ENCODE measurements around the gene GPR183.

DNA sequence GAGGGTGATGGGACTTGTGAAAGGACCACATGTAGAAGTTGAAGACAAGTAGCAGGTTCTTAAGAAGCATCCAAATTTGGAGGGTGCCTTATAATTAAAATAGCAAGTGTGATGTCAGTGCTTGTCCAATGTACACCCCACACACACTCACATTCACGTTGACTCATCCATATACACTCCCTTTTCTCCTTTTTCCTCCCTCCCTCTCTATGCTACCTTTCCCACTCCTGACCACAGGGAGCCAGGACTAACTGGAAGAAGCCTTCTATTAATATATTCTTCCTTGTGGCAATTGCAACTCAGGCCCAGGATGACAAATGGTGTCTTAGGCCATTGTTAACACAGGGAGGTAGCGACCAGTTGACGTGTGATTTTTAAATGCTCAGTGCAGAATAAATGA lies 16.3 kb upstream of the GPR183 start:
- TF ChIP-seq YY1 (IDR thresholded peaks at IDR 0.05; ENCODE audit: low read depth): no peak
- TF ChIP-seq, protein P1, sequence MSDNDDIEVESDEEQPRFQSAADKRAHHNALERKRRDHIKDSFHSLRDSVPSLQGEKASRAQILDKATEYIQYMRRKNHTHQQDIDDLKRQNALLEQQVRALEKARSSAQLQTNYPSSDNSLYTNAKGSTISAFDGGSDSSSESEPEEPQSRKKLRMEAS (IDR thresholded peaks at IDR 0.05): no peak
- TF ChIP-seq CREB1 (IDR thresholded peaks at IDR 0.05; ENCODE audit: low read depth): no peak
- no peak for TF ChIP-seq TAF1 (IDR thresholded peaks at IDR 0.05; ENCODE audit: low read depth)
- TF ChIP-seq, protein P2, sequence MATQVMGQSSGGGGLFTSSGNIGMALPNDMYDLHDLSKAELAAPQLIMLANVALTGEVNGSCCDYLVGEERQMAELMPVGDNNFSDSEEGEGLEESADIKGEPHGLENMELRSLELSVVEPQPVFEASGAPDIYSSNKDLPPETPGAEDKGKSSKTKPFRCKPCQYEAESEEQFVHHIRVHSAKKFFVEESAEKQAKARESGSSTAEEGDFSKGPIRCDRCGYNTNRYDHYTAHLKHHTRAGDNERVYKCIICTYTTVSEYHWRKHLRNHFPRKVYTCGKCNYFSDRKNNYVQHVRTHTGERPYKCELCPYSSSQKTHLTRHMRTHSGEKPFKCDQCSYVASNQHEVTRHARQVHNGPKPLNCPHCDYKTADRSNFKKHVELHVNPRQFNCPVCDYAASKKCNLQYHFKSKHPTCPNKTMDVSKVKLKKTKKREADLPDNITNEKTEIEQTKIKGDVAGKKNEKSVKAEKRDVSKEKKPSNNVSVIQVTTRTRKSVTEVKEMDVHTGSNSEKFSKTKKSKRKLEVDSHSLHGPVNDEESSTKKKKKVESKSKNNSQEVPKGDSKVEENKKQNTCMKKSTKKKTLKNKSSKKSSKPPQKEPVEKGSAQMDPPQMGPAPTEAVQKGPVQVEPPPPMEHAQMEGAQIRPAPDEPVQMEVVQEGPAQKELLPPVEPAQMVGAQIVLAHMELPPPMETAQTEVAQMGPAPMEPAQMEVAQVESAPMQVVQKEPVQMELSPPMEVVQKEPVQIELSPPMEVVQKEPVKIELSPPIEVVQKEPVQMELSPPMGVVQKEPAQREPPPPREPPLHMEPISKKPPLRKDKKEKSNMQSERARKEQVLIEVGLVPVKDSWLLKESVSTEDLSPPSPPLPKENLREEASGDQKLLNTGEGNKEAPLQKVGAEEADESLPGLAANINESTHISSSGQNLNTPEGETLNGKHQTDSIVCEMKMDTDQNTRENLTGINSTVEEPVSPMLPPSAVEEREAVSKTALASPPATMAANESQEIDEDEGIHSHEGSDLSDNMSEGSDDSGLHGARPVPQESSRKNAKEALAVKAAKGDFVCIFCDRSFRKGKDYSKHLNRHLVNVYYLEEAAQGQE (IDR thresholded peaks at IDR 0.05; ENCODE audit: low read depth): no peak
- TF ChIP-seq CEBPB (IDR thresholded peaks at IDR 0.05): no peak
- TF ChIP-seq TCF12 (IDR thresholded peaks at IDR 0.05; ENCODE audit: low read depth): no peak
- TF ChIP-seq TEAD4 (IDR thresholded peaks at IDR 0.05): no peak
- TF ChIP-seq RAD21 (IDR thresholded peaks at IDR 0.05; ENCODE audit: low read depth): no peak
- TF ChIP-seq EP300 (IDR thresholded peaks at IDR 0.05; ENCODE audit: borderline replicate concordance): no peak
- no peak for TF ChIP-seq EGR1 (IDR thresholded peaks at IDR 0.05)
- no peak for TF ChIP-seq NFIC (IDR thresholded peaks at IDR 0.05)
- no peak for TF ChIP-seq ZBTB7A (IDR thresholded peaks at IDR 0.05; ENCODE audit: low read depth)
- no peak for TF ChIP-seq FOXM1 (IDR thresholded peaks at IDR 0.05; ENCODE audit: borderline replicate concordance, low read depth)

Measured in Ishikawa (cell line).